ENCODE results near the gene FAM174C. TPM values are rescaled to one million over a fixed set of nuclear protein-coding genes. Genes with fewer than 3 reads are reported as not detected.

Gene FAM174C
- total and polyA plus RNA-seq, 10 of the 15 experiments (the other 5 are each of a cell fraction or from before 2014, with no cell fraction given), result 0.89 to 94.6 (median 43.6) TPM

DNA sequence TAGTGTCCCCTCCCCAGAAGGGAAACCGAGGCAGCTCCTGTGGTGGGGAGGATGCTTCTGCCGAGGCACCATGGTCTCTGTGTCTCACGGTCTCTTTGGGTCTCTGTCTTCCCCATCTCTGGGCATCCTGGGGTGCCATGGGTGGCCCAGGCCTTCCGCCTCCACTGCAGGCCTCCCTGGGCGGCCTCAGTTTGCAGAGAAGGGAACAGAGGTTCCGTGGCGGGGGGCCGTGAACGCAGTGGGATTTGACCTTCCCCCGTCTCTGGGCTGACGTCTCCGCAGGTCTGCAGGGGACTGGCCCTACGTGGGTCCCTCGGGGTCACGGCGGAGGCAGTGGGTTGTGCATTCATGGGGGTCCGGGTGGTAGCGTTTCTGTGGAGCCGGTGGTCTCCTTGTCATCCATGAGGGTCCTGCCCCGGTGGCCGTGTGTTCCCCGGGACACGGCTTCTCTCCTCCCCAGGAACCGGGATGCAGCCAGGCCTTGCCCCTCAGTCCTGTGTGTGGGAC is 14.9 kb downstream of the FAM174C start (continued):
- TF ChIP-seq, protein P1, sequence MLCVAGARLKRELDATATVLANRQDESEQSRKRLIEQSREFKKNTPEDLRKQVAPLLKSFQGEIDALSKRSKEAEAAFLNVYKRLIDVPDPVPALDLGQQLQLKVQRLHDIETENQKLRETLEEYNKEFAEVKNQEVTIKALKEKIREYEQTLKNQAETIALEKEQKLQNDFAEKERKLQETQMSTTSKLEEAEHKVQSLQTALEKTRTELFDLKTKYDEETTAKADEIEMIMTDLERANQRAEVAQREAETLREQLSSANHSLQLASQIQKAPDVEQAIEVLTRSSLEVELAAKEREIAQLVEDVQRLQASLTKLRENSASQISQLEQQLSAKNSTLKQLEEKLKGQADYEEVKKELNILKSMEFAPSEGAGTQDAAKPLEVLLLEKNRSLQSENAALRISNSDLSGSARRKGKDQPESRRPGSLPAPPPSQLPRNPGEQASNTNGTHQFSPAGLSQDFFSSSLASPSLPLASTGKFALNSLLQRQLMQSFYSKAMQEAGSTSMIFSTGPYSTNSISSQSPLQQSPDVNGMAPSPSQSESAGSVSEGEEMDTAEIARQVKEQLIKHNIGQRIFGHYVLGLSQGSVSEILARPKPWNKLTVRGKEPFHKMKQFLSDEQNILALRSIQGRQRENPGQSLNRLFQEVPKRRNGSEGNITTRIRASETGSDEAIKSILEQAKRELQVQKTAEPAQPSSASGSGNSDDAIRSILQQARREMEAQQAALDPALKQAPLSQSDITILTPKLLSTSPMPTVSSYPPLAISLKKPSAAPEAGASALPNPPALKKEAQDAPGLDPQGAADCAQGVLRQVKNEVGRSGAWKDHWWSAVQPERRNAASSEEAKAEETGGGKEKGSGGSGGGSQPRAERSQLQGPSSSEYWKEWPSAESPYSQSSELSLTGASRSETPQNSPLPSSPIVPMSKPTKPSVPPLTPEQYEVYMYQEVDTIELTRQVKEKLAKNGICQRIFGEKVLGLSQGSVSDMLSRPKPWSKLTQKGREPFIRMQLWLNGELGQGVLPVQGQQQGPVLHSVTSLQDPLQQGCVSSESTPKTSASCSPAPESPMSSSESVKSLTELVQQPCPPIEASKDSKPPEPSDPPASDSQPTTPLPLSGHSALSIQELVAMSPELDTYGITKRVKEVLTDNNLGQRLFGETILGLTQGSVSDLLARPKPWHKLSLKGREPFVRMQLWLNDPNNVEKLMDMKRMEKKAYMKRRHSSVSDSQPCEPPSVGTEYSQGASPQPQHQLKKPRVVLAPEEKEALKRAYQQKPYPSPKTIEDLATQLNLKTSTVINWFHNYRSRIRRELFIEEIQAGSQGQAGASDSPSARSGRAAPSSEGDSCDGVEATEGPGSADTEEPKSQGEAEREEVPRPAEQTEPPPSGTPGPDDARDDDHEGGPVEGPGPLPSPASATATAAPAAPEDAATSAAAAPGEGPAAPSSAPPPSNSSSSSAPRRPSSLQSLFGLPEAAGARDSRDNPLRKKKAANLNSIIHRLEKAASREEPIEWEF (IDR thresholded peaks at IDR 0.05; ENCODE audit: insufficient replicate concordance, low read depth, low read length), result no peak
- TF ChIP-seq PAX5 (IDR thresholded peaks at IDR 0.05; ENCODE audit: borderline replicate concordance, low read depth, low read length) (no peak), ZNF207 (IDR thresholded peaks at IDR 0.05; ENCODE audit: borderline replicate concordance) (no peak), SMARCA5 (IDR thresholded peaks at IDR 0.05) (no peak)
- TF ChIP-seq, protein P2, sequence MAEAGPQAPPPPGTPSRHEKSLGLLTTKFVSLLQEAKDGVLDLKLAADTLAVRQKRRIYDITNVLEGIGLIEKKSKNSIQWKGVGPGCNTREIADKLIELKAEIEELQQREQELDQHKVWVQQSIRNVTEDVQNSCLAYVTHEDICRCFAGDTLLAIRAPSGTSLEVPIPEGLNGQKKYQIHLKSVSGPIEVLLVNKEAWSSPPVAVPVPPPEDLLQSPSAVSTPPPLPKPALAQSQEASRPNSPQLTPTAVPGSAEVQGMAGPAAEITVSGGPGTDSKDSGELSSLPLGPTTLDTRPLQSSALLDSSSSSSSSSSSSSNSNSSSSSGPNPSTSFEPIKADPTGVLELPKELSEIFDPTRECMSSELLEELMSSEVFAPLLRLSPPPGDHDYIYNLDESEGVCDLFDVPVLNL (IDR thresholded peaks at IDR 0.05; ENCODE audit: low read depth, low read length), result no peak

Data from GM12878 (cell line).